Measurements from ENCODE around the gene LONP1.
A peak's percentile ranks its signal among the peaks of the same experiment; 100 is the strongest.

LONP1 gene

GRCh38 chr19:5666921-5667610 is 52.9 kb downstream of the LONP1 start:
- DNase-seq (ENCODE audit: low read depth) = no peak
- TF ChIP-seq CTCF (conservative IDR thresholded peaks at IDR 0.05; ENCODE audit: low read depth, low read length) = no peak
- H3K4me3 ChIP-seq (ENCODE audit: low read length) = no peak overlapping the region

GRCh38 chr19:5665781-5666513 is 54.0 kb downstream of the LONP1 start:
- TF ChIP-seq CTCF (conservative IDR thresholded peaks at IDR 0.05; ENCODE audit: low read depth, low read length) = peak; percentile 37
- no peak overlapping the region for H3K4me3 ChIP-seq (ENCODE audit: low read length)
- DNase-seq (ENCODE audit: low read depth) = no peak

- no peak for TF ChIP-seq CTCF (conservative IDR thresholded peaks at IDR 0.05; ENCODE audit: low read depth, low read length)
- H3K4me3 ChIP-seq (ENCODE audit: low read length) = no peak overlapping the region
- no peak for DNase-seq (ENCODE audit: low read depth)
These were observed 55.4 kb downstream of the LONP1 start for GRCh38 chr19:5664515-5664914.

- no peak overlapping the region for H3K4me3 ChIP-seq (ENCODE audit: low read length)
- no peak for DNase-seq (ENCODE audit: low read depth)
- TF ChIP-seq CTCF (conservative IDR thresholded peaks at IDR 0.05; ENCODE audit: low read depth, low read length) = no peak
These were observed 56.0 kb downstream of the LONP1 start for GRCh38 chr19:5663904-5664303.

- DNase-seq (ENCODE audit: low read depth) = no peak
- no peak overlapping the region for H3K4me3 ChIP-seq (ENCODE audit: low read length)
- TF ChIP-seq CTCF (conservative IDR thresholded peaks at IDR 0.05; ENCODE audit: low read depth, low read length) = no peak
These were observed 58.5 kb downstream of the LONP1 start for GRCh38 chr19:5661483-5661882.

GRCh38 chr19:5655412-5655811 is 64.5 kb downstream of the LONP1 start:
- TF ChIP-seq CTCF (conservative IDR thresholded peaks at IDR 0.05; ENCODE audit: low read depth, low read length) = no peak
- no peak overlapping the region for H3K4me3 ChIP-seq (ENCODE audit: low read length)
- no peak for DNase-seq (ENCODE audit: low read depth)

- H3K4me3 ChIP-seq (ENCODE audit: low read length) = no peak overlapping the region
- no peak for DNase-seq (ENCODE audit: low read depth)
- TF ChIP-seq CTCF (conservative IDR thresholded peaks at IDR 0.05; ENCODE audit: low read depth, low read length) = no peak
These were observed 65.0 kb downstream of the LONP1 start for GRCh38 chr19:5654931-5655330.
